Endodermal cell (in vitro differentiated cells): Measurements from ENCODE around the gene SRGN. TPM values are rescaled to one million over a fixed set of nuclear protein-coding genes. Genes with fewer than 3 reads are reported as not detected.

ENCODE experiments used
- DNase-seq: peaks from one replicate; pipeline ENCODE4 v3.0.0-alpha.2; 2017
- H3K27ac ChIP-seq: 2 replicates; pipeline ENCODE4 v1.5.1; 2013; ENCODE audit warnings: mild to moderate bottlenecking, low read depth, low read length, moderate library complexity
- H3K27me3 ChIP-seq: 2 replicates; pipeline ENCODE4 v1.6.1; 2013; ENCODE audit warnings: mild to moderate bottlenecking, low read length, moderate library complexity; ENCODE audit not compliant: insufficient read depth, control insufficient read depth, poor library complexity, severe bottlenecking
- H3K36me3 ChIP-seq: 2 replicates; pipeline ENCODE4 v1.7.0; 2013; ENCODE audit warnings: mild to moderate bottlenecking, low read length, moderate library complexity; ENCODE audit not compliant: control insufficient read depth, insufficient read depth
- H3K4me1 ChIP-seq: one replicate; pipeline ENCODE4 v1.7.0; 2013; ENCODE audit warnings: low read length; ENCODE audit not compliant: control insufficient read depth, insufficient read depth
- H3K4me3 ChIP-seq: 2 replicates; pipeline ENCODE4 v1.5.1; 2013; ENCODE audit warnings: mild to moderate bottlenecking, low read length, moderate library complexity
- H3K9ac ChIP-seq: 2 replicates; pipeline ENCODE4 v1.6.1; 2013; ENCODE audit warnings: mild to moderate bottlenecking, low read length, moderate library complexity; ENCODE audit not compliant: poor library complexity, severe bottlenecking; ENCODE audit errors: extremely low read depth
- H3K9me3 ChIP-seq: 2 replicates; pipeline ENCODE4 v1.6.1; 2013; ENCODE audit warnings: mild to moderate bottlenecking, low read length, moderate library complexity; ENCODE audit not compliant: control insufficient read depth
- H3K27ac Mint-ChIP-seq: 2 replicates; pipeline ENCODE4 v1.8.0; 2020; ENCODE audit warnings: mixed read lengths
- H3K27me3 Mint-ChIP-seq: 2 replicates; pipeline ENCODE4 v1.8.0; 2021; ENCODE audit warnings: mild to moderate bottlenecking, mixed read lengths; ENCODE audit not compliant: insufficient read depth
- H3K36me3 Mint-ChIP-seq: 2 replicates; pipeline ENCODE4 v1.8.0; 2020; ENCODE audit warnings: low read depth, mixed read lengths
- H3K4me1 Mint-ChIP-seq: 2 replicates; pipeline ENCODE4 v1.8.0; 2020; ENCODE audit warnings: mixed read lengths
- H3K4me3 Mint-ChIP-seq: 2 replicates; pipeline ENCODE4 v1.8.0; 2020; ENCODE audit warnings: mild to moderate bottlenecking, moderate library complexity, mixed read lengths
- H3K9me3 Mint-ChIP-seq: 2 replicates; pipeline ENCODE4 v1.8.0; 2020; ENCODE audit warnings: mild to moderate bottlenecking, mixed read lengths
- CTCF ChIP-seq: fragments of 200-600 bp; sonication (generic); conservative IDR thresholded peaks from 2 replicates; pipeline ENCODE4 v1.5.0; 2021; ENCODE audit warnings: antibody characterized with exemption, mild to moderate bottlenecking
- WGBS, 2 experiments: methylation state at CpG; one replicate each; pipeline versions ENCODE4 v1.1.5 to v1.1.7; 2013; ENCODE audit warnings: missing lambda C conversion rate in 2 of 2, mixed read lengths in 1 of 2; ENCODE audit not compliant: insufficient coverage in 1 of 2, insufficient read length in 1 of 2; 5-methylcytosine and 5-hydroxymethylcytosine counted together
- total RNA-seq, 2 donors: library from RNA; stranded (reverse); fragmentation: NEBNext Ultra II Directional in 1 of 2; extraction: Animal tissue kit (Norgen Biotek cat#: 25700) in 1 of 2; gene quantifications; 2 replicates in 1 of 2; 3 replicates in 1 of 2; pipeline ENCODE4 v1.2.1, GENCODE V29; 2021

SRGN gene
- total RNA-seq, 2 donors from 2014 or later: not detected

- H3K4me1 ChIP-seq: no peaks in the 10 kb centered on the region
- Mint-ChIP-seq H3K4me3 (no peak overlapping the region), H3K27me3 (peaks cover 8% of the 10 kb centered on the region), H3K9me3 (no peaks in the 10 kb centered on the region), H3K36me3 (no peaks in the 10 kb centered on the region), H3K27ac (no peak overlapping the region), H3K4me1 (no peaks in the 10 kb centered on the region)
- H3K27ac ChIP-seq: no peak overlapping the region
- H3K36me3 ChIP-seq: no peaks in the 10 kb centered on the region
- peaks cover 16% of the 10 kb centered on the region for H3K27me3 ChIP-seq
- H3K9me3 ChIP-seq: no peaks in the 10 kb centered on the region
- H3K9ac ChIP-seq: no peak overlapping the region
- WGBS, 2 experiments: 80 to 86% methylated on average over 2 to 6 of the region's 6 CpGs
- peak; percentile 55 for DNase-seq
- peak; percentile 60 for TF ChIP-seq CTCF
- no peak overlapping the region for H3K4me3 ChIP-seq
These were observed 23.1 kb upstream of the SRGN start for GRCh38 chr10:69064762-69065328.

GRCh38 chr10:69065406-69066361 lies 22.2 kb upstream of the SRGN start:
- H3K4me1 ChIP-seq: no peaks in the 10 kb centered on the region
- no peaks in the 10 kb centered on the region for H3K9me3 ChIP-seq
- H3K9me3 Mint-ChIP-seq: no peaks in the 10 kb centered on the region
- H3K27me3 ChIP-seq: peaks cover 16% of the 10 kb centered on the region
- 91 to 97% methylated on average over 4 to 7 of the region's 8 CpGs for WGBS, 2 experiments
- no peak overlapping the region for H3K9ac ChIP-seq
- H3K27ac ChIP-seq: no peak overlapping the region
- H3K27me3 Mint-ChIP-seq: peaks cover 8% of the 10 kb centered on the region
- H3K27ac Mint-ChIP-seq: no peak overlapping the region
- no peak for DNase-seq
- H3K4me3 ChIP-seq: no peak overlapping the region
- no peaks in the 10 kb centered on the region for H3K36me3 ChIP-seq
- H3K4me3 Mint-ChIP-seq: no peak overlapping the region
- no peaks in the 10 kb centered on the region for H3K36me3 Mint-ChIP-seq
- TF ChIP-seq CTCF: no peak
- no peaks in the 10 kb centered on the region for H3K4me1 Mint-ChIP-seq

- no peaks in the 10 kb centered on the region for H3K4me1 ChIP-seq
- H3K4me1 Mint-ChIP-seq: no peaks in the 10 kb centered on the region
- H3K9ac ChIP-seq: no peak overlapping the region
- 96 to 100% methylated on average over 2 to 3 of the region's 3 CpGs for WGBS, 2 experiments
- H3K4me3 ChIP-seq: no peak overlapping the region
- no peaks in the 10 kb centered on the region for H3K36me3 Mint-ChIP-seq
- no peak overlapping the region for H3K4me3 Mint-ChIP-seq
- no peak overlapping the region for H3K27ac Mint-ChIP-seq
- peaks cover 10% of the 10 kb centered on the region for H3K27me3 Mint-ChIP-seq
- H3K36me3 ChIP-seq: no peaks in the 10 kb centered on the region
- peaks cover 16% of the 10 kb centered on the region for H3K27me3 ChIP-seq
- H3K9me3 ChIP-seq: no peaks in the 10 kb centered on the region
- no peak overlapping the region for H3K27ac ChIP-seq
- DNase-seq: no peak
- H3K9me3 Mint-ChIP-seq: no peaks in the 10 kb centered on the region
- TF ChIP-seq CTCF: no peak
These were observed 20.7 kb upstream of the SRGN start for GRCh38 chr10:69067189-69067588.
